ENCODE measurements around the gene B9D1.
"Not testable (repeated sequence)": the region's sequence is repeated elsewhere in the genome, so short reads cannot be mapped to it uniquely, and the experiment has no call there.

The B9D1 gene

GRCh38 chr17:19363460-19364035 lies 1.0 kb upstream of the B9D1 start:
- H3K4me3 ChIP-seq (ENCODE audit: low read depth, low read length), result no peak overlapping the region
- H3K27me3 ChIP-seq (ENCODE audit: control insufficient read depth, insufficient read depth, low read length), result 0 out of 2 replicates have a peak, but pooled peaks cover 2% of the 10 kb centered on the region
- peaks cover 4% of the 10 kb centered on the region for H3K4me1 ChIP-seq (ENCODE audit: control insufficient read depth, insufficient read depth, low read length)
- H3K36me3 ChIP-seq (ENCODE audit: control insufficient read depth, insufficient read depth, low read length), result peaks cover 6% of the 10 kb centered on the region; the same call in 1 of the 2 replicates
- H3K9ac ChIP-seq (ENCODE audit: low read depth, low read length), result no peak overlapping the region
- H3K27ac ChIP-seq (ENCODE audit: low read depth, low read length), result no peak overlapping the region
- H3K9me3 ChIP-seq (ENCODE audit: control insufficient read depth, insufficient read depth, low read length), result no peaks in the 10 kb centered on the region

- peak overlapping the region; percentile 85; the same call in 1 of the 2 replicates for H3K4me3 ChIP-seq (ENCODE audit: low read depth, low read length)
- H3K36me3 ChIP-seq (ENCODE audit: control insufficient read depth, insufficient read depth, low read length), result peaks cover 11% of the 10 kb centered on the region; the same call in 1 of the 2 replicates
- no peak overlapping the region for H3K9ac ChIP-seq (ENCODE audit: low read depth, low read length)
- peaks cover 4% of the 10 kb centered on the region for H3K4me1 ChIP-seq (ENCODE audit: control insufficient read depth, insufficient read depth, low read length)
- no peaks in the 10 kb centered on the region for H3K9me3 ChIP-seq (ENCODE audit: control insufficient read depth, insufficient read depth, low read length)
- H3K27me3 ChIP-seq (ENCODE audit: control insufficient read depth, insufficient read depth, low read length), result 0 out of 2 replicates have a peak, but pooled peaks cover 2% of the 10 kb centered on the region
- peak overlapping the region; percentile 64 for H3K27ac ChIP-seq (ENCODE audit: low read depth, low read length)
Observed at GRCh38 chr17:19363114-19363438, 553 bp upstream of the B9D1 start.

- Histone ChIP-seq H3K4me3 (ENCODE audit: low read depth, low read length) (peak overlapping the region; percentile 85), H3K27me3 (ENCODE audit: control insufficient read depth, insufficient read depth, low read length) (0 out of 2 replicates have a peak, but pooled peaks cover 2% of the 10 kb centered on the region), H3K36me3 (ENCODE audit: control insufficient read depth, insufficient read depth, low read length) (peaks cover 22% of the 10 kb centered on the region; the same call in 1 of the 2 replicates), H3K9me3 (ENCODE audit: control insufficient read depth, insufficient read depth, low read length) (no peaks in the 10 kb centered on the region), H3K27ac (ENCODE audit: low read depth, low read length) (no peak overlapping the region), H3K9ac (ENCODE audit: low read depth, low read length) (peak overlapping the region; percentile 22; the same call in 1 of the 2 replicates), H3K4me1 (ENCODE audit: control insufficient read depth, insufficient read depth, low read length) (peaks cover 4% of the 10 kb centered on the region)
Observed at GRCh38 chr17:19361944-19362276, 613 bp downstream of the B9D1 start.

GRCh38 chr17:19361326-19361725 lies 1.2 kb downstream of the B9D1 start:
- H3K4me1 ChIP-seq (ENCODE audit: control insufficient read depth, insufficient read depth, low read length), result peaks cover 4% of the 10 kb centered on the region
- H3K27me3 ChIP-seq (ENCODE audit: control insufficient read depth, insufficient read depth, low read length), result 0 out of 2 replicates have a peak, but pooled peaks cover 2% of the 10 kb centered on the region
- no peak overlapping the region for H3K27ac ChIP-seq (ENCODE audit: low read depth, low read length)
- peak overlapping the region; percentile 85; the same call in 1 of the 2 replicates for H3K4me3 ChIP-seq (ENCODE audit: low read depth, low read length)
- H3K9me3 ChIP-seq (ENCODE audit: control insufficient read depth, insufficient read depth, low read length), result no peaks in the 10 kb centered on the region
- H3K36me3 ChIP-seq (ENCODE audit: control insufficient read depth, insufficient read depth, low read length), result peaks cover 27% of the 10 kb centered on the region; the same call in 1 of the 2 replicates
- no peak overlapping the region for H3K9ac ChIP-seq (ENCODE audit: low read depth, low read length)

- no peaks in the 10 kb centered on the region for H3K9me3 ChIP-seq (ENCODE audit: control insufficient read depth, insufficient read depth, low read length)
- no peak overlapping the region for H3K27ac ChIP-seq (ENCODE audit: low read depth, low read length)
- no peak overlapping the region for H3K9ac ChIP-seq (ENCODE audit: low read depth, low read length)
- H3K27me3 ChIP-seq (ENCODE audit: control insufficient read depth, insufficient read depth, low read length), result 0 out of 2 replicates have a peak, but pooled peaks cover 2% of the 10 kb centered on the region
- H3K4me1 ChIP-seq (ENCODE audit: control insufficient read depth, insufficient read depth, low read length), result peaks cover 4% of the 10 kb centered on the region
- peaks cover 28% of the 10 kb centered on the region; the same call in 1 of the 2 replicates for H3K36me3 ChIP-seq (ENCODE audit: control insufficient read depth, insufficient read depth, low read length)
- H3K4me3 ChIP-seq (ENCODE audit: low read depth, low read length), result no peak overlapping the region
Observed at GRCh38 chr17:19360772-19361171, 1.8 kb downstream of the B9D1 start.

- peaks cover 28% of the 10 kb centered on the region; the same call in 1 of the 2 replicates for H3K36me3 ChIP-seq (ENCODE audit: control insufficient read depth, insufficient read depth, low read length)
- H3K9me3 ChIP-seq (ENCODE audit: control insufficient read depth, insufficient read depth, low read length), result no peaks in the 10 kb centered on the region
- peaks cover 4% of the 10 kb centered on the region for H3K4me1 ChIP-seq (ENCODE audit: control insufficient read depth, insufficient read depth, low read length)
- no peak overlapping the region for H3K27ac ChIP-seq (ENCODE audit: low read depth, low read length)
- H3K4me3 ChIP-seq (ENCODE audit: low read depth, low read length), result no peak overlapping the region
- no peak overlapping the region for H3K9ac ChIP-seq (ENCODE audit: low read depth, low read length)
- H3K27me3 ChIP-seq (ENCODE audit: control insufficient read depth, insufficient read depth, low read length), result 0 out of 2 replicates have a peak, but pooled peaks cover 2% of the 10 kb centered on the region
Observed at GRCh38 chr17:19359856-19360255, 2.7 kb downstream of the B9D1 start.

- Histone ChIP-seq H3K27ac (ENCODE audit: low read depth, low read length) (no peak overlapping the region), H3K27me3 (ENCODE audit: control insufficient read depth, insufficient read depth, low read length) (0 out of 2 replicates have a peak, but pooled peaks cover 2% of the 10 kb centered on the region), H3K36me3 (ENCODE audit: control insufficient read depth, insufficient read depth, low read length) (peaks cover 28% of the 10 kb centered on the region; the same call in 1 of the 2 replicates), H3K9ac (ENCODE audit: low read depth, low read length) (no peak overlapping the region), H3K9me3 (ENCODE audit: control insufficient read depth, insufficient read depth, low read length) (no peaks in the 10 kb centered on the region), H3K4me1 (ENCODE audit: control insufficient read depth, insufficient read depth, low read length) (peaks cover 4% of the 10 kb centered on the region), H3K4me3 (ENCODE audit: low read depth, low read length) (no peak overlapping the region)
Observed at GRCh38 chr17:19359151-19359550, 3.4 kb downstream of the B9D1 start.

GRCh38 chr17:19357761-19358160 lies 4.8 kb downstream of the B9D1 start:
- Histone ChIP-seq H3K4me3 (ENCODE audit: low read depth, low read length) (no peak overlapping the region), H3K9me3 (ENCODE audit: control insufficient read depth, insufficient read depth, low read length) (no peaks in the 10 kb centered on the region), H3K9ac (ENCODE audit: low read depth, low read length) (no peak overlapping the region), H3K27ac (ENCODE audit: low read depth, low read length) (no peak overlapping the region), H3K27me3 (ENCODE audit: control insufficient read depth, insufficient read depth, low read length) (no peaks in the 10 kb centered on the region), H3K4me1 (ENCODE audit: control insufficient read depth, insufficient read depth, low read length) (peaks cover 4% of the 10 kb centered on the region), H3K36me3 (ENCODE audit: control insufficient read depth, insufficient read depth, low read length) (peaks cover 28% of the 10 kb centered on the region; the same call in 1 of the 2 replicates)

- Histone ChIP-seq H3K4me1 (ENCODE audit: control insufficient read depth, insufficient read depth, low read length) (peaks cover 4% of the 10 kb centered on the region), H3K9ac (ENCODE audit: low read depth, low read length) (no peak overlapping the region), H3K4me3 (ENCODE audit: low read depth, low read length) (no peak overlapping the region), H3K27me3 (ENCODE audit: control insufficient read depth, insufficient read depth, low read length) (no peaks in the 10 kb centered on the region), H3K27ac (ENCODE audit: low read depth, low read length) (no peak overlapping the region), H3K9me3 (ENCODE audit: control insufficient read depth, insufficient read depth, low read length) (no peaks in the 10 kb centered on the region), H3K36me3 (ENCODE audit: control insufficient read depth, insufficient read depth, low read length) (peaks cover 28% of the 10 kb centered on the region; the same call in 1 of the 2 replicates)
Observed at GRCh38 chr17:19357351-19357750, 5.2 kb downstream of the B9D1 start.

GRCh38 chr17:19354748-19355147 lies 7.8 kb downstream of the B9D1 start:
- Histone ChIP-seq H3K36me3 (ENCODE audit: control insufficient read depth, insufficient read depth, low read length) (peaks cover 28% of the 10 kb centered on the region; the same call in 1 of the 2 replicates), H3K9me3 (ENCODE audit: control insufficient read depth, insufficient read depth, low read length) (no peaks in the 10 kb centered on the region), H3K4me3 (ENCODE audit: low read depth, low read length) (no peak overlapping the region), H3K4me1 (ENCODE audit: control insufficient read depth, insufficient read depth, low read length) (no peaks in the 10 kb centered on the region), H3K27ac (ENCODE audit: low read depth, low read length) (no peak overlapping the region), H3K9ac (ENCODE audit: low read depth, low read length) (no peak overlapping the region), H3K27me3 (ENCODE audit: control insufficient read depth, insufficient read depth, low read length) (no peaks in the 10 kb centered on the region)

- H3K36me3 ChIP-seq (ENCODE audit: control insufficient read depth, insufficient read depth, low read length), result peaks cover 20% of the 10 kb centered on the region; the same call in 1 of the 2 replicates
- H3K4me1 ChIP-seq (ENCODE audit: control insufficient read depth, insufficient read depth, low read length); H3K27me3 ChIP-seq (ENCODE audit: control insufficient read depth, insufficient read depth, low read length); H3K27ac ChIP-seq (ENCODE audit: low read depth, low read length); H3K9me3 ChIP-seq (ENCODE audit: control insufficient read depth, insufficient read depth, low read length); H3K9ac ChIP-seq (ENCODE audit: low read depth, low read length); H3K4me3 ChIP-seq (ENCODE audit: low read depth, low read length): not testable (repeated sequence)
Observed at GRCh38 chr17:19353401-19353800, 9.1 kb downstream of the B9D1 start.

Measured in HUES48 (cell line).